ENCODE results near the gene PPP4R3A. TPM values are rescaled to one million over a fixed set of nuclear protein-coding genes. Genes with fewer than 3 reads are reported as not detected.

Gene PPP4R3A
- total and polyA plus RNA-seq, 2 donors (not counting 3 experiments of a cell fraction or from before 2014, with no cell fraction given) = 20.5 to 77.0 TPM

- no peaks in the 10 kb centered on the region for H4K20me1 ChIP-seq (replicated peaks; ENCODE audit: control insufficient read depth, extremely low read depth, insufficient read depth, low read length)
- H3K4me2 ChIP-seq (ENCODE audit: insufficient read depth, low read length) = no peak overlapping the region
- POLR2A ChIA-PET = interaction anchor here (0.6 kb wide), 1 partner anchor 28 kb away, joined by 7 read pairs; no protein-coding TSS in a partner anchor
- no peaks in the 10 kb centered on the region for H3K36me3 ChIP-seq (ENCODE audit: control insufficient read depth in 2 of 2, extremely low read depth in 1 of 2, insufficient read depth in 2 of 2, low read length in 2 of 2)
- no peak overlapping the region for H3K4me3 ChIP-seq (replicated peaks in 1 of 3; ENCODE audit: insufficient read depth in 1 of 3, low read depth in 1 of 3, low read length in 3 of 3)
- FAIRE-seq (no peak), DNase-seq (ENCODE audit: low read depth, low spot score) (no peak)
- H3K4me1 ChIP-seq (ENCODE audit: control insufficient read depth, extremely low read depth, insufficient read depth, low read length) = peaks cover 16% of the 10 kb centered on the region
- no TSS peak for BruUV-seq (replicated peaks)
- H3K9me1 ChIP-seq (replicated peaks; ENCODE audit: control insufficient read depth, extremely low read depth, insufficient read depth, low read length) = no peaks in the 10 kb centered on the region
- H3K9ac ChIP-seq (replicated peaks; ENCODE audit: extremely low read depth, insufficient read depth, low read length) = no peak overlapping the region
- CTCF ChIA-PET = interaction anchor here (0.6 to 10.5 kb wide), 12 partner anchors 8 to 248 kb away, joined by 3 to 196 read pairs (median 3); no protein-coding TSS in a partner anchor
- H3K9me3 ChIP-seq (replicated peaks; ENCODE audit: control insufficient read depth, insufficient read depth, low read length) = no peaks in the 10 kb centered on the region
- TF ChIP-seq CTCF (IDR thresholded peaks at IDR 0.05; ENCODE audit: extremely low read depth in 1 of 2, insufficient read depth in 1 of 2, low read depth in 1 of 2, low read length in 2 of 2) (no peak), POLR2AphosphoS5 (IDR thresholded peaks at IDR 0.05; ENCODE audit: insufficient read depth, low read depth, low read length) (no peak), JUN (IDR thresholded peaks at IDR 0.05; ENCODE audit: borderline replicate concordance, insufficient read depth, insufficient read length, low read depth) (no peak), MAX (IDR thresholded peaks at IDR 0.05; ENCODE audit: insufficient read depth, insufficient read length) (no peak), POLR2A (IDR thresholded peaks at IDR 0.05; ENCODE audit: low read depth, low read length) (no peak), GATA2 (IDR thresholded peaks at IDR 0.05; ENCODE audit: insufficient read depth, insufficient read length, low read depth, low read length) (no peak), MYC (IDR thresholded peaks at IDR 0.05; ENCODE audit: low read depth, low read length) (no peak), EZH2 (IDR thresholded peaks at IDR 0.05; ENCODE audit: borderline replicate concordance, low read depth, low read length, severe bottlenecking) (no peak), FOS (IDR thresholded peaks at IDR 0.05; ENCODE audit: borderline replicate concordance, insufficient read depth, low read length) (no peak)
- dilution Hi-C loops (cut with MboI; ENCODE audit: extremely low pct_ligation_motif_present, low sequenced_read_pairs) = no loop called here
- no peak overlapping the region for H3K27ac ChIP-seq (ENCODE audit: insufficient read depth, low read depth, low read length)
- H3K27me3 ChIP-seq (ENCODE audit: control insufficient read depth in 2 of 2, insufficient read depth in 2 of 2, low read length in 2 of 2) = no peaks in the 10 kb centered on the region
- intact Hi-C loops (cut with micrococcal nuclease) = no loop called here
- H2AFZ ChIP-seq (ENCODE audit: low read depth, low read length) = no peak overlapping the region
- peaks cover 2% of the 10 kb centered on the region for H3K79me2 ChIP-seq (ENCODE audit: control insufficient read depth, insufficient read depth, low read length)
These were observed 89.4 kb downstream of the PPP4R3A start for GRCh38 chr14:91420686-91421085.
